HTR-8/SVneo (cell line): ENCODE data around the gene ADPRH.

ENCODE experiments used
- DNase-seq: peaks from one replicate; pipeline ENCODE4 v3.0.0; 2011; ENCODE audit warnings: low spot score, mixed read lengths; ENCODE audit not compliant: insufficient read length
- FAIRE-seq: peaks from 2 replicates; lab custom pipeline; 2011; peaks lifted over from hg19 to GRCh38; lab: Jason Lieb, UNC

Gene ADPRH

DNA sequence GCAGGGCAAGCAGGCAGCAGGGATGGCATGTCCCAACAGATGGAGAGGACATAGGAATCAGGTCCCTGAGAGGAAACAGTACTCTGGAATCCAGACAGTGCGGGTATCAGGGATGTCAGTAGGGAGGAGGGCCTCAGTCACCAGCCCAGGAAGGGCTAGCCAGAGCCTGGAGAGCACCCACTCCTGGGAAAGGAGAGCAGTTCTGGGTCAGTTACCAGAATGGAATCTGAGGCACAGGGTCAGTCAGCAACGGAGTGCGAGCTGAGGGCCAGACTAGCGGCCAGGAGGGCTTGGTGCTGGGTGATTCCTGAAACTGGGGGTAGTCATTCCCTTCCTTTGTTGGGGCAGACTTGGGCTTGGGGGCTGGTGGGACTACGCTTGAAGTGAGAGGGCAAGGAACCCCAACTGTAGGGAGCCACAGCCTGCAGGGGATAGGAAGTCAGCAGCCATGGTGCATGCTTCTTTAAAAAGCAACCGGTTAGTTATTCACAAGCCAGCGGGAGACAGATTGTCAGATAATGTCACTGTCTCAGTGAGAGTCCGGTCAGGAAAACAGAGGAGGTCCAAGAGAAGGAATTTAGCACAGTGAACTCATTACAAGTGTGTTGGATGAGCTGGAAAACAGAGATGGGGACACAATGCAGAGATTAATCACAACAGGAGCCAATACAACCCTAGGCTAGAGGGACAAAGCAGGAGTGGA lies 46.3 kb downstream of the ADPRH start:
- DNase-seq (no peak), FAIRE-seq (no peak)

GRCh38 chr3:119626196-119626595 lies 46.9 kb downstream of the ADPRH start:
- FAIRE-seq (no peak), DNase-seq (no peak)

GRCh38 chr3:119627461-119627860 lies 48.2 kb downstream of the ADPRH start:
- DNase-seq (no peak), FAIRE-seq (no peak)

- DNase-seq (no peak), FAIRE-seq (no peak)
Observed at GRCh38 chr3:119628390-119628789, 49.1 kb downstream of the ADPRH start.

DNA sequence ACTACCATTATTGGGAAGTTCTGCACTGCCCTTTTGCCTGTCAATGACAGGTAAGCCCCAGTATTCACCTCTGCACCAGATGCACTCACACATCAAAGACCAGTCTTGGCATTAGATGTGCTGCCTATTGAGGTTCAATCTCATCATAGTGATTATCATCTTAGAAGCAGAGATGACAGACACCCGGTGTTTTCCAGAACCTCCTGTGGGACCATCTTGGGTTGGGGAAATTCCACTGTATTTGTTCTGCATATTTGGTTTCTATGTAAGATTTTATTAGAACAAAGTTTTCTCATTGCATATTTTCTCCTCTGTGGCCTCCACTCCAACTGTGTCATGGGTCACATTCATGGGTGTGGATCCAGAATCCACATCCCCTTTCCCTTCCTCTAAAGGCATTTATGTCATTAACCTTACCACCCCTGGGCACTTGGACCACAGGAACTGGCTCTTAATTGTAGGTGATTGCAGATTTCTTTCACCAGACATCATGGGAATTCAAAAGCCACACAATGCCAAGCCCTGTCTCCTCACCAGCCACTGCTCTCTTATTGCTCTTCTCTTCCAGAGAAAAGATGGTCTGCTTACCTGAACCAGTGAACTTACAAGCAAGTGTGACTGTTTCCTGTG lies 49.6 kb downstream of the ADPRH start:
- DNase-seq: no peak

GRCh38 chr3:119630128-119630879 lies 51.0 kb downstream of the ADPRH start:
- no peak for FAIRE-seq
- no peak for DNase-seq

More for the DNA sequence above, 49.6 kb downstream of the ADPRH start:
- FAIRE-seq: no peak

- FAIRE-seq (no peak), DNase-seq (no peak)
Observed at GRCh38 chr3:119630880-119631329, 51.6 kb downstream of the ADPRH start.

DNA sequence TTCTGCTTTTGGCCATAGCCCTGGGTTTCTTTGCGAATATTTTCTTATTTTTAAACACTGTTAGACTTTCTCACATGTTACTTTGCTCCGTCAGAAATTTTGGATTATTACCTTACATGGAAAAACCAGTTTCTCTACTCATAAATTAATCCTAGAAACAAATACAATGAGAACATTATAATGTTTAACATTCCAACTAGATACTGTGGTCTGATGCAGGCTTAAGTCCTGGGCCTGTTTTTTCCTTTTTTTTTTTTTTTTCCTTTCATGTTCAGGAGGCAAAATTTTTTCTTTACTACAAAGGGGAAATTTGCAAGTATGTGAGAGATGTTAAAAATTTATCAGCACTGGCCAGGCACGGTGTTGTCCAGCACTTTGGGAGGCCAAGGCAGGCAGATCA lies 52.2 kb downstream of the ADPRH start:
- FAIRE-seq (no peak), DNase-seq (no peak)

DNA sequence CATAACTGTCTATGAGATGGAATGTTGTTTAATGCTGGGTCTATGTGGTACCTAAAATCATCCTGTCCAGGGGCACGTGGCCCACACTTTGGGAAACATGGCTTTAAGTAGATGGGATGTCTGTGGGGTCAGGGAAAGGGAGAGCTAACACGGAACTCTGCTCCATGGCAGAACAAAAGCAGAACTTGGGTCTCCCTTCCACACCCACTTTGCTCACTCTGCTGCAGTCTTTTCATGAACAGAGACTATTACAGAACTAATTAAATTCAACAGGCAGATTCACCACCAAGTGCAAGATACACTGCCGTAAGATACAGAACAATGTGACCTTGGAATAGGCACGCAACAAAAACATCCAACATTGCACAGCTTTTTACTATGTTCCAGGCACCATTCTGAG lies 52.9 kb downstream of the ADPRH start:
- FAIRE-seq: no peak

DNA sequence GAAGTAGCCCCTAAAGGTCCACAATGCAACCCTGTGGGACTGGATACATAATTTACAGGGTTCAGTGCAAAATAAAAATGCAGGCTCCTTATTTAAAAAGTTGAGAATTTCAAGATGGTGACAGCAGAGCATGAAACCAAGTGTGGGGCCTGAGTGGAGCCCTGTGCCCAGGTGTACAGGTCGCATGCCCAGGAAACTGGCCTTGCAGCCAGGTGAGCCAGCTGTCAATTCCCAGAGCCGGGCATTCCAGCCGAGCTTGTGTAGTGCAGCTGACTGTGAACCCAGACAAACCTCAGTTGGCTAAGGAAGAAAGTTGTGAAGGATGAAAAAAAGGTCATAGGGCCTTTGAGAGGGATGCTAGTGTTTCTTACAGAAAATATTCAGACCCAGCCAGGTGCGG lies 53.5 kb downstream of the ADPRH start:
- DNase-seq (no peak), FAIRE-seq (no peak)

More for the DNA sequence above, 52.9 kb downstream of the ADPRH start:
- DNase-seq: no peak

- no peak for DNase-seq
Observed at GRCh38 chr3:119635719-119636118, 56.4 kb downstream of the ADPRH start.

GRCh38 chr3:119636249-119636648 lies 57.0 kb downstream of the ADPRH start:
- DNase-seq (no peak), FAIRE-seq (no peak)

More at GRCh38 chr3:119635719-119636118, 56.4 kb downstream of the ADPRH start:
- no peak for FAIRE-seq

DNA sequence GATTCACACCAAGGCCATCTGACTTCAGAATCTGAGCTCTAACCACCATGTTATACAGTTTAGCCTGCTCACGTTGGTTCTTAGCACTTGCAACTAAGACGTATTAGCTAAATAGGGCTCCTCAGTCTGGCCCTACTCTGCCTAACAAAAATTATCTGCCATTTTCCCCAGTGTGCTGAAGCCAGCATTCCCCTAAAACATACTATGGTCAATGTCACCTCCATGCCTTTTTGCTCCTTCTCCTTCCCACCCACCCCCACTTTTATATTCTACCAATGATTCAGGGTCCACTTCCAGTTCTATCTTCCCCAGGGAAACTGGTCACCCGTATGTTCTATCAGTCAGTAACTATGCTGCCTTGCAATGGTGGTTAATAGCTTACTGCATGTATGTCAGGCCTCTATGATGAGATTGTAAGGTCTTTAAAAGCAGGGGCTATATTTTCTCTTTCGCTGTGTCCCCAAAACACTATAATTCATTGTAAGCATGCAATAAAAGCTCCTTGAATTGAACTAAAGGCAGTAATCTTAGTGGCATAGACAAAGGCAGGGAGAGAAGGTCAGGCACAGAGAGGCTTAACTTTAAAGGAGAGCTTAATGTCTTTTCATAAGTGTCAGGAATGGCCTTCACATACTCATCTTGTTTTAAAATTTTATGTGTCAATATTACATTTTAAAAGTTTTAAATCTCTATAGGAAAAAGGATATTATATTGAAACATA lies 57.8 kb downstream of the ADPRH start:
- FAIRE-seq (no peak), DNase-seq (no peak)

DNA sequence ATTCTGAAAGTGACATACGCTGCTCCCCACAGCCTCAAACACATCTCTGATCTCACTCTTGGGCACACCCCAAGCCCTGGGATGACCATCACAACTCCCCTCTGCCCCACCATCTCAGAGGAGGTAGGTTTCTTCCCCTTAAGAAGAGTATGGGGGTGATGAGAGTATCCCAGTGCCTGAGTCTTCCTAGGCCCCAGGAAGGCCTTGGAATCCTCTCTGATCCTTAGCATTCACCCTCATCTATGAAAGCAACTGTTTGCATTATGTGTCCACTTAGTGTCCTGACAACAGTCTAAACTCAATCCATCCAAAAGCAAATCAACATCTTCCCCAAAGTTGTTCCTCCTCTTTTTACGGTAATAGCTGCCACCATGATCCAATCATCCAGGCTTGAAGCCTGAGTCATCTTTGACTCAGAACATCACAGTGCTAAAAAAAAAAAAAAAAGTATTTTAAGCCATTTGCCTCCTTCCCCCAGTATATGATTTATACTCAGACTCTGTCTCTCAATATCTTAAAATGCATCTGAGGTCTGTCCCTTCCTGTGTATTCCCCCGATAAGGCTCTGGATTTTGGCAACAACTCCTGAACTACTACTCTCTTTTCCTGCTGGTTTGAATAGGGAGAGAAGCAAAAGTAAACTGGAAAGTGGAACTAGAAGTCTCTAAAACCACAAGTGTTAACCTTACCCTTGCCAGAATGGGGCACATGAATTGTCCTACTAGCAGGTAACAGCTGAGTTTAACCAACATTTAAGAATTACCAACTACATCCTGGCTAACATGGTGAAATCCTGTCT lies 58.6 kb downstream of the ADPRH start:
- FAIRE-seq (peak; percentile 13), DNase-seq (peak; percentile 61)
